ENCODE data around the gene CAP2.
A peak's percentile ranks its signal among the peaks of the same experiment; 100 is the strongest.

CAP2 gene

GRCh38 chr6:17390276-17390675, 3.1 kb upstream of the CAP2 start:
- no peak overlapping the region for H3K4me2 ChIP-seq
- H4K20me1 ChIP-seq (ENCODE audit: insufficient read depth) = no peaks in the 10 kb centered on the region
- no peak for TF ChIP-seq CTCF (conservative IDR thresholded peaks at IDR 0.05; ENCODE audit: low read depth, low read length)
- no peaks in the 10 kb centered on the region for H3K27me3 ChIP-seq (ENCODE audit: insufficient read depth, low read depth)
- H3K4me3 ChIP-seq (IDR thresholded peaks at IDR 0.05; ENCODE audit: insufficient read depth, low read depth, low read length) = no peak overlapping the region
- H3K36me3 ChIP-seq (ENCODE audit: insufficient read depth) = no peaks in the 10 kb centered on the region
- no peak overlapping the region for H2AFZ ChIP-seq (ENCODE audit: low read depth)
- peaks cover 9% of the 10 kb centered on the region for H3K4me1 ChIP-seq (ENCODE audit: low read depth, poor library complexity, severe bottlenecking)
- H3K9ac ChIP-seq = no peak overlapping the region
- no peaks in the 10 kb centered on the region for H3K79me2 ChIP-seq (ENCODE audit: insufficient read depth, low read depth)
- H3K27ac ChIP-seq = no peak overlapping the region

GRCh38 chr6:17391976-17392375, 1.4 kb upstream of the CAP2 start:
- H2AFZ ChIP-seq (ENCODE audit: low read depth) = no peak overlapping the region
- H3K4me3 ChIP-seq (IDR thresholded peaks at IDR 0.05; ENCODE audit: insufficient read depth, low read depth, low read length) = no peak overlapping the region
- H3K79me2 ChIP-seq (ENCODE audit: insufficient read depth, low read depth) = no peaks in the 10 kb centered on the region
- H4K20me1 ChIP-seq (ENCODE audit: insufficient read depth) = no peaks in the 10 kb centered on the region
- no peak for TF ChIP-seq CTCF (conservative IDR thresholded peaks at IDR 0.05; ENCODE audit: low read depth, low read length)
- no peaks in the 10 kb centered on the region for H3K36me3 ChIP-seq (ENCODE audit: insufficient read depth)
- H3K4me2 ChIP-seq = no peak overlapping the region
- no peaks in the 10 kb centered on the region for H3K27me3 ChIP-seq (ENCODE audit: insufficient read depth, low read depth)
- no peak overlapping the region for H3K27ac ChIP-seq
- no peak overlapping the region for H3K9ac ChIP-seq
- peaks cover 10% of the 10 kb centered on the region for H3K4me1 ChIP-seq (ENCODE audit: low read depth, poor library complexity, severe bottlenecking)

GRCh38 chr6:17393892-17394631, 667 bp downstream of the CAP2 start:
- no peak for TF ChIP-seq CTCF (conservative IDR thresholded peaks at IDR 0.05; ENCODE audit: low read depth, low read length)
- Histone ChIP-seq H4K20me1 (ENCODE audit: insufficient read depth) (no peaks in the 10 kb centered on the region), H3K4me3 (IDR thresholded peaks at IDR 0.05; ENCODE audit: insufficient read depth, low read depth, low read length) (no peak overlapping the region), H3K4me2 (peak overlapping the region; percentile 48), H3K9ac (peak overlapping the region; percentile 62; the same call in 1 of the 2 replicates), H3K36me3 (ENCODE audit: insufficient read depth) (no peaks in the 10 kb centered on the region), H3K27ac (no peak overlapping the region), H3K79me2 (ENCODE audit: insufficient read depth, low read depth) (no peaks in the 10 kb centered on the region), H3K4me1 (ENCODE audit: low read depth, poor library complexity, severe bottlenecking) (peaks cover 10% of the 10 kb centered on the region), H2AFZ (ENCODE audit: low read depth) (peak overlapping the region; percentile 93), H3K27me3 (ENCODE audit: insufficient read depth, low read depth) (no peaks in the 10 kb centered on the region)

GRCh38 chr6:17395112-17395511, 1.7 kb downstream of the CAP2 start:
- H3K27me3 ChIP-seq (ENCODE audit: insufficient read depth, low read depth) = no peaks in the 10 kb centered on the region
- H3K36me3 ChIP-seq (ENCODE audit: insufficient read depth) = no peaks in the 10 kb centered on the region
- no peak overlapping the region for H3K9ac ChIP-seq
- H4K20me1 ChIP-seq (ENCODE audit: insufficient read depth) = no peaks in the 10 kb centered on the region
- TF ChIP-seq CTCF (conservative IDR thresholded peaks at IDR 0.05; ENCODE audit: low read depth, low read length) = no peak
- no peaks in the 10 kb centered on the region for H3K79me2 ChIP-seq (ENCODE audit: insufficient read depth, low read depth)
- H3K27ac ChIP-seq = no peak overlapping the region
- peaks cover 10% of the 10 kb centered on the region for H3K4me1 ChIP-seq (ENCODE audit: low read depth, poor library complexity, severe bottlenecking)
- H3K4me3 ChIP-seq (IDR thresholded peaks at IDR 0.05; ENCODE audit: insufficient read depth, low read depth, low read length) = no peak overlapping the region
- peak overlapping the region; percentile 48; the same call in 1 of the 2 replicates for H3K4me2 ChIP-seq
- H2AFZ ChIP-seq (ENCODE audit: low read depth) = no peak overlapping the region
